ENCODE results near the gene LIMK2.
"Not testable (repeated sequence)": the region's sequence is repeated elsewhere in the genome, so short reads cannot be mapped to it uniquely, and the experiment has no call there.

LIMK2 gene

GRCh38 chr22:31224691-31225090 is 12.6 kb downstream of the LIMK2 start:
- not testable (repeated sequence) for H3K4me3 Mint-ChIP-seq; H3K27me3 Mint-ChIP-seq; H3K9me3 Mint-ChIP-seq; DNase-seq; H3K27ac Mint-ChIP-seq; ATAC-seq (replicated peaks)
- Mint-ChIP-seq H3K4me1 (peaks cover 25 to 45% of the 10 kb centered on the region in 2 donors), H3K36me3 (peaks cover 3 to 14% of the 10 kb centered on the region in 2 donors)

- H3K27me3 Mint-ChIP-seq, result no peaks in the 10 kb centered on the region
- H3K4me1 Mint-ChIP-seq, result peaks cover 18 to 36% of the 10 kb centered on the region in 2 donors
- no peak overlapping the region for H3K27ac Mint-ChIP-seq
- no peak for DNase-seq
- no peak overlapping the region for H3K4me3 Mint-ChIP-seq
- no peaks in the 10 kb centered on the region for H3K9me3 Mint-ChIP-seq
- ATAC-seq (replicated peaks), result no peak
- peaks cover 3 to 14% of the 10 kb centered on the region in 2 donors for H3K36me3 Mint-ChIP-seq
Measured at GRCh38 chr22:31227186-31227585, 15.1 kb downstream of the LIMK2 start.

GRCh38 chr22:31229402-31230079 is 17.4 kb downstream of the LIMK2 start:
- Mint-ChIP-seq H3K27me3 (no peaks in the 10 kb centered on the region), H3K27ac (peak overlapping the region; percentile 69), H3K36me3 (peaks cover 3 to 18% of the 10 kb centered on the region in 2 donors), H3K4me1 (peaks cover 18 to 30% of the 10 kb centered on the region in 2 donors), H3K4me3 (no peak overlapping the region), H3K9me3 (no peaks in the 10 kb centered on the region)
- DNase-seq, result no peak
- no peak for ATAC-seq (replicated peaks)

GRCh38 chr22:31230155-31230870 is 18.2 kb downstream of the LIMK2 start:
- ATAC-seq (replicated peaks) (peak in 1 of 2 donors; percentile 25), DNase-seq (no peak)

GRCh38 chr22:31230871-31231621 is 18.9 kb downstream of the LIMK2 start:
- no peak overlapping the region for H3K4me3 Mint-ChIP-seq

More at GRCh38 chr22:31230155-31230870, 18.2 kb downstream of the LIMK2 start:
- no peaks in the 10 kb centered on the region for H3K27me3 Mint-ChIP-seq
- no peaks in the 10 kb centered on the region for H3K9me3 Mint-ChIP-seq
- H3K4me1 Mint-ChIP-seq, result peaks cover 18 to 30% of the 10 kb centered on the region in 2 donors
- peak overlapping the region; percentile 69 for H3K27ac Mint-ChIP-seq
- no peak overlapping the region for H3K4me3 Mint-ChIP-seq
- peaks cover 5 to 23% of the 10 kb centered on the region in 2 donors for H3K36me3 Mint-ChIP-seq

GRCh38 chr22:31233001-31233400 is 20.9 kb downstream of the LIMK2 start:
- ATAC-seq (replicated peaks), result no peak
- no peaks in the 10 kb centered on the region for H3K9me3 Mint-ChIP-seq
- no peak overlapping the region for H3K4me3 Mint-ChIP-seq
- H3K27ac Mint-ChIP-seq, result peak overlapping the region; percentile 37
- peaks cover 6 to 18% of the 10 kb centered on the region in 2 donors for H3K36me3 Mint-ChIP-seq
- H3K27me3 Mint-ChIP-seq, result no peaks in the 10 kb centered on the region
- H3K4me1 Mint-ChIP-seq, result peaks cover 17 to 30% of the 10 kb centered on the region in 2 donors
- no peak for DNase-seq

More at GRCh38 chr22:31230871-31231621, 18.9 kb downstream of the LIMK2 start:
- DNase-seq (no peak), ATAC-seq (replicated peaks) (peak; percentile 72 to 74)
- H3K4me1 Mint-ChIP-seq, result peaks cover 18 to 30% of the 10 kb centered on the region in 2 donors
- no peaks in the 10 kb centered on the region for H3K9me3 Mint-ChIP-seq
- peaks cover 5 to 22% of the 10 kb centered on the region in 2 donors for H3K36me3 Mint-ChIP-seq
- no peak overlapping the region for H3K27ac Mint-ChIP-seq
- H3K27me3 Mint-ChIP-seq, result no peaks in the 10 kb centered on the region

GRCh38 chr22:31235081-31235480 is 23.0 kb downstream of the LIMK2 start:
- DNase-seq (no peak), ATAC-seq (replicated peaks) (no peak)
- H3K27ac Mint-ChIP-seq, result no peak overlapping the region

GRCh38 chr22:31236044-31236443 is 23.9 kb downstream of the LIMK2 start:
- H3K4me3 Mint-ChIP-seq; DNase-seq; ATAC-seq (replicated peaks); H3K9me3 Mint-ChIP-seq; H3K27ac Mint-ChIP-seq; H3K27me3 Mint-ChIP-seq: not testable (repeated sequence)
- Mint-ChIP-seq H3K4me1 (peaks cover 7 to 11% of the 10 kb centered on the region in 2 donors), H3K36me3 (peaks cover 12 to 21% of the 10 kb centered on the region in 2 donors)

More at GRCh38 chr22:31235081-31235480, 23.0 kb downstream of the LIMK2 start:
- Mint-ChIP-seq H3K27me3 (no peaks in the 10 kb centered on the region), H3K4me1 (peaks cover 11 to 20% of the 10 kb centered on the region in 2 donors), H3K9me3 (no peaks in the 10 kb centered on the region), H3K4me3 (no peak overlapping the region), H3K36me3 (peaks cover 6 to 21% of the 10 kb centered on the region in 2 donors)

- peaks cover 6 to 8% of the 10 kb centered on the region in 2 donors for H3K4me1 Mint-ChIP-seq
- H3K36me3 Mint-ChIP-seq, result peaks cover 13 to 32% of the 10 kb centered on the region in 2 donors
- H3K9me3 Mint-ChIP-seq, result no peaks in the 10 kb centered on the region
- H3K4me3 Mint-ChIP-seq, result no peak overlapping the region
- DNase-seq (no peak), ATAC-seq (replicated peaks) (peak; percentile 34)
- H3K27me3 Mint-ChIP-seq, result no peaks in the 10 kb centered on the region
- H3K27ac Mint-ChIP-seq, result no peak overlapping the region
Measured at GRCh38 chr22:31238057-31238456, 26.0 kb downstream of the LIMK2 start.

- Mint-ChIP-seq H3K27me3 (no peaks in the 10 kb centered on the region), H3K4me1 (peaks cover 0 to 2% of the 10 kb centered on the region in 2 donors), H3K9me3 (no peaks in the 10 kb centered on the region), H3K27ac (no peak overlapping the region), H3K4me3 (no peak overlapping the region), H3K36me3 (peaks cover 14 to 22% of the 10 kb centered on the region in 2 donors)
- DNase-seq, result no peak
- ATAC-seq (replicated peaks), result no peak
Measured at GRCh38 chr22:31239771-31240370, 27.8 kb downstream of the LIMK2 start.

- no peak for ATAC-seq (replicated peaks)
- Mint-ChIP-seq H3K4me3 (no peak overlapping the region), H3K27ac (no peak overlapping the region), H3K9me3 (no peaks in the 10 kb centered on the region), H3K4me1 (peaks cover 0 to 2% of the 10 kb centered on the region in 2 donors), H3K27me3 (no peaks in the 10 kb centered on the region), H3K36me3 (peaks cover 11 to 18% of the 10 kb centered on the region in 2 donors)
- no peak for DNase-seq
Measured at GRCh38 chr22:31241200-31241599, 29.1 kb downstream of the LIMK2 start.

GRCh38 chr22:31241936-31242335 is 29.8 kb downstream of the LIMK2 start:
- DNase-seq (no peak), ATAC-seq (replicated peaks) (no peak)
- Mint-ChIP-seq H3K36me3 (peaks cover 11 to 18% of the 10 kb centered on the region in 2 donors), H3K27me3 (no peaks in the 10 kb centered on the region), H3K27ac (no peak overlapping the region), H3K9me3 (no peaks in the 10 kb centered on the region), H3K4me3 (no peak overlapping the region), H3K4me1 (peaks cover 0 to 5% of the 10 kb centered on the region in 2 donors)

- no peak for ATAC-seq (replicated peaks)
- H3K36me3 Mint-ChIP-seq, result peaks cover 11 to 18% of the 10 kb centered on the region in 2 donors
- H3K4me3 Mint-ChIP-seq, result no peak overlapping the region
- peaks cover 8 to 9% of the 10 kb centered on the region in 2 donors for H3K4me1 Mint-ChIP-seq
- no peak for DNase-seq
- H3K27me3 Mint-ChIP-seq, result no peaks in the 10 kb centered on the region
- no peak overlapping the region for H3K27ac Mint-ChIP-seq
- no peaks in the 10 kb centered on the region for H3K9me3 Mint-ChIP-seq
Measured at GRCh38 chr22:31243339-31244045, 31.4 kb downstream of the LIMK2 start.

Measured in stimulated activated naive B cell treated with anti-CD40 and anti-IgM and Interleukin-4, amounts not matched to agents 10 μg/mL and 1 μg/mL and 100 μg/mL, for 72 hours (primary cell).